ENCODE measurements around the gene ANO9.

ANO9 gene

DNA sequence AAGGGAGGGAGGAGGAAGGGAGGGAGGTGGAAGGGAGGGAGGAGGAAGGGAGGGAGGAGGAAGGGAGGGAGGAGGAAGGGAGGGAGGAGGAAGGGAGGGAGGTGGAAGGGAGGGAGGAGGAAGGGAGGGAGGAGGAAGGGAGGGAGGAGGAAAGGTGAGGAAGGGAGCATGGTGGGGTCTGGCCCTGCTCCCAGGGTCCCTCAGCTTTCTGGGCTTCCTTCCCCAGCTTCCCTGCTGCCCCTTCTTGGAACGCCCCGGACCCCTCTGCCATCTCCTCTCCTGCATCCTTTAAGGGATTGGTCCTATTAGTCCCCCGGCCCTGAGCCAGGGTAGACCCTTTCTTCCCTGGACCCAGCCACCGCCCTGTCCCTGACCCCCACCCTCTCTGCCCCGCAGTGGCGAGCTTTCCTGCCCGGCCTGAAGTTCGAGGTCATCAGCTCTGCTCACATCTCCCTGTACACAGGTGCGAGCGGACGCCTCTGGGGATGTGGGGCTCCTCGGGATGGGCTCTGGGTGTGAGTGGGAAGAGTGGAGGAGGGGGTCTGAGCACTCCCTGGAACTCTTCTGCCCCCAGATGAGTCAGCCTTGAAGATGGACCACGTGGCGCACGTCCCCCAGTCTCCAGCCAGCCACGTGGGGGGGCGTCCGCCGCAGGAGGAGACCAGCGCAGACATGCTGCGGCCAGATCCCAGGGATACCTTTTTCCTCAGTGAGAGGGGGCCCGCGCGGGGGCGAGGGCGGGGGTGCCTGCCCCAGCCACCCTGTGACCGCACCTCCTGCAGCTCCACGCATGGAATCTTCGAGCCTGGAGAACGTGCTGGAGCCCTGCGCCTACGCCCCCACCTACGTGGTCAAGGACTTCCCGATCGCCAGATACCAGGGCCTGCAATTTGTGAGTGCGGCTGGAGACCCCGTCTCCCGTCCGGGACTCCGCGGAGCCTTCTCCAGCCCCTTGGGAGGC lies 66.5 kb downstream of the ANO9 start:
- no peaks in the 10 kb centered on the region for H3K9me3 Mint-ChIP-seq
- H3K4me1 Mint-ChIP-seq: no peaks in the 10 kb centered on the region
- peaks cover 44% of the 10 kb centered on the region for H3K36me3 Mint-ChIP-seq (ENCODE audit: low read depth)
- H3K27me3 Mint-ChIP-seq (ENCODE audit: low read depth): no peaks in the 10 kb centered on the region
- no peak overlapping the region for H3K4me3 Mint-ChIP-seq
- H3K27ac Mint-ChIP-seq: no peak overlapping the region
- TF ChIP-seq, protein P1, sequence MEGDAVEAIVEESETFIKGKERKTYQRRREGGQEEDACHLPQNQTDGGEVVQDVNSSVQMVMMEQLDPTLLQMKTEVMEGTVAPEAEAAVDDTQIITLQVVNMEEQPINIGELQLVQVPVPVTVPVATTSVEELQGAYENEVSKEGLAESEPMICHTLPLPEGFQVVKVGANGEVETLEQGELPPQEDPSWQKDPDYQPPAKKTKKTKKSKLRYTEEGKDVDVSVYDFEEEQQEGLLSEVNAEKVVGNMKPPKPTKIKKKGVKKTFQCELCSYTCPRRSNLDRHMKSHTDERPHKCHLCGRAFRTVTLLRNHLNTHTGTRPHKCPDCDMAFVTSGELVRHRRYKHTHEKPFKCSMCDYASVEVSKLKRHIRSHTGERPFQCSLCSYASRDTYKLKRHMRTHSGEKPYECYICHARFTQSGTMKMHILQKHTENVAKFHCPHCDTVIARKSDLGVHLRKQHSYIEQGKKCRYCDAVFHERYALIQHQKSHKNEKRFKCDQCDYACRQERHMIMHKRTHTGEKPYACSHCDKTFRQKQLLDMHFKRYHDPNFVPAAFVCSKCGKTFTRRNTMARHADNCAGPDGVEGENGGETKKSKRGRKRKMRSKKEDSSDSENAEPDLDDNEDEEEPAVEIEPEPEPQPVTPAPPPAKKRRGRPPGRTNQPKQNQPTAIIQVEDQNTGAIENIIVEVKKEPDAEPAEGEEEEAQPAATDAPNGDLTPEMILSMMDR (IDR thresholded peaks at IDR 0.05; ENCODE audit: unreplicated experiment in 3 of 3): no peak

GRCh38 chr11:373716-374551 lies 67.9 kb downstream of the ANO9 start:
- peaks cover 42% of the 10 kb centered on the region for H3K36me3 Mint-ChIP-seq (ENCODE audit: low read depth)
- no peaks in the 10 kb centered on the region for H3K27me3 Mint-ChIP-seq (ENCODE audit: low read depth)
- no peaks in the 10 kb centered on the region for H3K9me3 Mint-ChIP-seq
- no peaks in the 10 kb centered on the region for H3K4me1 Mint-ChIP-seq
- no peak overlapping the region for H3K4me3 Mint-ChIP-seq
- TF ChIP-seq, protein P1 (IDR thresholded peaks at IDR 0.05; ENCODE audit: unreplicated experiment in 3 of 3): no peak
- H3K27ac Mint-ChIP-seq: peak overlapping the region in 2 of 3 experiments; percentile 37 to 72

DNA sequence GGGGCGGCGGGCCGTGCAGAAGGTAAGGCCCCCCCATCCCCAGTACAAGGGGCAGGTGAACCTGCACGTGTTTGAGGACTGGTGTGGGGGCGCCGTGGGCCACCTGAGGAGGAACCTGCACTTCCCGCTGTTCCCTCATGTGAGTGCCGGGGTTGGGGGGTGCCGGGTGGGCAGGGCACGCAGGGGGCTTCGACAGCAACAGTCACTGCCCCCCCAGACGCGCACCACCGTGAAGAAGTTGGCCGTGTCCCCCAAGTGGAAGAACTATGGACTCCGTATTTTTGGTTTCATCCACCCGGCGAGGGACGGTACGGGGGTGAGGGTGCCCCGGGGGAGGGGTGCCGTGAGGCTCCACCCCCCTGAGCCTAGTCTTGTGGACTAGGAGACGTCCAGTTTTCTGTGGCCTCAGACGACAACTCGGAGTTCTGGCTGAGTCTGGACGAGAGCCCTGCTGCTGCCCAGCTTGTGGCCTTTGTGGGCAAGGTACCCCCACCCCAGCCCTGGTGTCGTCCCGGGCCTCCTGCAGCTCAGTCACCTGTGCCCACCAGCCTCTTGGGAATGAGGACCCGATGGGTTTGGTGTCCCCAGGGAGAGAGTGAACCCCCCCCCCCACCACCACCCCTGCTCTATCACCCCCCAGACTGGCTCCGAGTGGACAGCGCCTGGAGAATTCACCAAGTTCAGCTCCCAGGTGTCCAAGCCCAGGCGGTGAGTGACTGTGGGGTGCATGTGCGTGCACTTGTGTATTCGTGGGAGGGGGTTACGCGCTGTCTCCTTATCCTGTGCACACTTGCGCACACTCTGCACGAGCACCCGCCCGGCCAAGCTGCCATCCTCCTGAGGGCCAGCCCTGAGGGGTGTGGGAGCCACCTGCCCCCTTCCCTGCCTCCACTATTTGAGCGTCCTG lies 68.7 kb downstream of the ANO9 start:
- Mint-ChIP-seq H3K9me3 (no peaks in the 10 kb centered on the region), H3K4me3 (no peak overlapping the region), H3K27ac (no peak overlapping the region), H3K4me1 (peaks cover 6% of the 10 kb centered on the region), H3K27me3 (ENCODE audit: low read depth) (peaks cover 2% of the 10 kb centered on the region), H3K36me3 (ENCODE audit: low read depth) (peaks cover 33% of the 10 kb centered on the region)
- TF ChIP-seq, protein P1 (IDR thresholded peaks at IDR 0.05; ENCODE audit: unreplicated experiment in 3 of 3): no peak

DNA sequence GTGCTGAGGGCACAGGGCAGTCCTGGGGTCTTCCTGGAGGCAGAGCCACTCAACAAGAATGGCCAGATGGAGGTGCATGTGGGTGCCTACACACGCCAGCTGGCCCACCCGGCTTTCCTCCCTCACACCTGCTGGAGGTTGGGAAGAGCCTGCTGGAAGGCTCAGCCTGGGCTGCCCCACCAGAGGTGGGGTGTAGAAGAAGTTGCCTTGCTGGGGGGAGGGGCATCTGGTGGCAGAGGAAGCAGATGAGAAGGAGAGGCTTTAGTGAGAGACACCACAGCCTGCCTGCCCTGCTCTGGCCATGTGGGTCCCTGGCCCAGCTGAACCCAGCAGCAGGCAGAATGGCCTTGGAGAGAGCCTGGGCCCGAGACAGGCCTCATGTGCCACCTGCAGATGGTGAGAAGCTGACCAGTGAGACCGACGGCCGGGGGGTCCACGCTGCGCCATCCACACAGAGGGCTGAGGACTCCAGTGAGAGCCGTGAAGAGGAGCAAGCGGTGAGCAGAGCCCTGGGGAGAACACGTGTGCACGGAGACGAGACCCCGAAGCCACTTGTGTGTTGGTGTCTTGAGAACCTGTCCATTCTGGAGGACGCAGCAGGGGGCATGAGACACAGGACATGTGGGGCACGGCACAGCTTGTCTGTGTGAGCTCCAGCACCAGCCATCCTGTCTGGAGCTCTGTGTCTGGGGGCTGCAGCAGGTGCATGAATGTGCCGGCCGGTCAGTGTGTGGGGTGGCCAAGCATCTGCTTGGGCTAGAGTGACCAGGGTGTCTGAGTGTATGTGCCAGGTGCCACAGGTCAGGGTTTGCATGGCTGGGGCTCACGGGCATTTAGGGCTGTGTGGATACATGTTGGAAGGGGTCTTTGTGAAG lies 69.9 kb downstream of the ANO9 start:
- Mint-ChIP-seq H3K4me3 (peak overlapping the region; percentile 82 to 92 (median 85)), H3K36me3 (ENCODE audit: low read depth) (peaks cover 25% of the 10 kb centered on the region), H3K9me3 (no peaks in the 10 kb centered on the region), H3K27me3 (ENCODE audit: low read depth) (peaks cover 12% of the 10 kb centered on the region), H3K4me1 (peaks cover 14% of the 10 kb centered on the region), H3K27ac (peak overlapping the region in 2 of 3 experiments; percentile 75 to 88)
- TF ChIP-seq, protein P1 (IDR thresholded peaks at IDR 0.05; ENCODE audit: unreplicated experiment in 3 of 3): no peak

DNA sequence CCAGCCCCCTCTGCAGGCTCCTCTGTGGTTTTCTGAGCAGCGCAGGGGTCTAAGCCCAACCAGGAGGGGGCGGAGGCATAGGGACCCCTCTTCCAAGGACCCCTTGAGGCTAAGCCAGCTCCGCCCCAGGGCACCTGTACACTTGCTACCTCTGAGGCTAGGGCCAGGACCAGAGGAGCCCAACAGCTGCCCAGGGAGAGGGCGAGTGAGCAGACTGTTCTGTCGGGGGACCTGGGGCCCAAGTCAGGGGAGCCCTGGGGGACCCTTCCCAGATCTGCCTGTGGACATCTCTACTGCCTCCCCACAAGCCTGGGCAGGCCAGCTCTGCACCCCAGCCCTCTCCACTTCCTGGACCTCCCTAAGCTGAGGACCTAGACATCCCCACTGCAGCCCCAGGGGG lies 70.8 kb downstream of the ANO9 start:
- Mint-ChIP-seq H3K36me3 (ENCODE audit: low read depth) (peaks cover 25% of the 10 kb centered on the region), H3K4me3 (peak overlapping the region; percentile 86 to 92 (median 90)), H3K27ac (peak overlapping the region; percentile 75 to 90 (median 86)), H3K9me3 (no peaks in the 10 kb centered on the region), H3K27me3 (ENCODE audit: low read depth) (peaks cover 12% of the 10 kb centered on the region), H3K4me1 (peaks cover 14% of the 10 kb centered on the region)
- TF ChIP-seq, protein P1 (IDR thresholded peaks at IDR 0.05; ENCODE audit: unreplicated experiment in 3 of 3): no peak
